HepG2 (cell line): ENCODE data around the gene CFL1. TPM values are rescaled to one million over a fixed set of nuclear protein-coding genes. Genes with fewer than 3 reads are reported as not detected.

Experiments used
- ATF3 ChIP-seq: sonication (generic); formaldehyde crosslinking; IDR thresholded peaks from 2 replicates; pipeline ENCODE4 v1.4.0; 2020; ENCODE audit warnings: missing genetic modification reagents
- ATF4 ChIP-seq, 2 experiments: fragments of 450-650 bp in 1 of 2; sonication (generic) in 1 of 2; formaldehyde crosslinking; IDR thresholded peaks; 2 replicates each; pipeline versions ENCODE4 v1.5.0 to v1.8.0; 2020 to 2022; ENCODE audit warnings: mild to moderate bottlenecking in 1 of 2, missing genetic modification reagents in 1 of 2
- CBFB ChIP-seq: sonication (generic); formaldehyde crosslinking; IDR thresholded peaks from 2 replicates; pipeline ENCODE4 v1.4.0; 2020; ENCODE audit warnings: missing genetic modification reagents
- GABPB1 ChIP-seq: IDR thresholded peaks from 2 replicates; pipeline ENCODE4 v1.6.1; 2016; ENCODE audit warnings: mild to moderate bottlenecking, missing genetic modification reagents, moderate library complexity, missing compliant biosample characterization
- HBP1 ChIP-seq: IDR thresholded peaks from 2 replicates; pipeline ENCODE4 v1.6.1; 2016; ENCODE audit warnings: low read depth, control low read depth
- HMGA1 ChIP-seq: sonication (generic); formaldehyde crosslinking; conservative IDR thresholded peaks from 2 replicates; pipeline ENCODE4 v1.4.0; 2020; ENCODE audit warnings: missing genetic modification reagents
- KLF13 ChIP-seq: sonication (generic); formaldehyde crosslinking; IDR thresholded peaks from 2 replicates; pipeline ENCODE4 v1.4.0; 2020; ENCODE audit warnings: mild to moderate bottlenecking, missing genetic modification reagents
- LCORL ChIP-seq, 2 experiments: fragments of 450-650 bp in 1 of 2; sonication (generic) in 1 of 2; formaldehyde crosslinking in 1 of 2; IDR thresholded peaks; 2 replicates each; pipeline versions ENCODE4 v1.5.0 to v1.6.1; 2017 to 2020; ENCODE audit warnings: antibody characterized with exemption in 1 of 2, missing genetic modification reagents in 1 of 2
- POGK ChIP-seq: sonication (generic); formaldehyde crosslinking; conservative IDR thresholded peaks from 2 replicates; pipeline ENCODE4 v1.8.0; 2022; ENCODE audit warnings: mild to moderate bottlenecking, moderate library complexity, missing genetic modification reagents
- POLR2AphosphoS5 ChIP-seq: IDR thresholded peaks from 2 replicates; pipeline ENCODE4 v1.6.1; 2012; ENCODE audit warnings: low read depth, low read length
- RBFOX2 ChIP-seq: fragments of 200-400 bp; formaldehyde crosslinking; IDR thresholded peaks from 2 replicates; pipeline ENCODE4 v1.6.1; 2017; ENCODE audit warnings: low read depth, mild to moderate bottlenecking, low read length
- RXRA ChIP-seq: sonication (generic); formaldehyde crosslinking; IDR thresholded peaks from 2 replicates; pipeline ENCODE4 v1.5.1; 2020; ENCODE audit warnings: missing genetic modification reagents
- SNRNP70 ChIP-seq: fragments of 200-400 bp; formaldehyde crosslinking; IDR thresholded peaks from 2 replicates; pipeline ENCODE4 v1.6.1; 2017; ENCODE audit warnings: mild to moderate bottlenecking, low read depth, low read length, moderate library complexity
- ZBTB34 ChIP-seq: sonication (generic); formaldehyde crosslinking; IDR thresholded peaks from 2 replicates; pipeline ENCODE4 v1.8.0; 2022; ENCODE audit warnings: mild to moderate bottlenecking, missing genetic modification reagents
- ZBTB38 ChIP-seq: sonication (generic); formaldehyde crosslinking; IDR thresholded peaks from 2 replicates; pipeline ENCODE4 v1.5.1; 2020; ENCODE audit warnings: mild to moderate bottlenecking, missing genetic modification reagents
- ZFY ChIP-seq: sonication (generic); formaldehyde crosslinking; IDR thresholded peaks from 2 replicates; pipeline ENCODE4 v1.4.0; 2020; ENCODE audit warnings: missing genetic modification reagents
- ZNF496 ChIP-seq: sonication (generic); formaldehyde crosslinking; IDR thresholded peaks from 2 replicates; pipeline ENCODE4 v1.8.1; 2023; ENCODE audit warnings: mild to moderate bottlenecking, moderate library complexity, missing genetic modification reagents; ENCODE audit not compliant: insufficient replicate concordance
- ZNF512B ChIP-seq: sonication (generic); formaldehyde crosslinking; IDR thresholded peaks from 2 replicates; pipeline ENCODE4 v1.5.1; 2020; ENCODE audit warnings: missing genetic modification reagents, mild to moderate bottlenecking, borderline replicate concordance
- ZNF629 ChIP-seq: sonication (generic); formaldehyde crosslinking; conservative IDR thresholded peaks from 2 replicates; pipeline ENCODE4 v1.5.0; 2020; ENCODE audit warnings: missing genetic modification reagents
- polyA plus RNA-seq, 8 experiments: library from polyadenylated mRNA; depleted of rRNA in 3 of 8; stranded (reverse) in 7 of 8; unstranded in 1 of 8; fragments of >200 nt; fragmentation: Illumina TruSeq in 4 of 8; extraction: Trizol in 4 of 8; gene quantifications; 2 replicates each; pipeline versions ENCODE4 v1.2.1 to v1.2.3, GENCODE V29; 2011 to 2016; ENCODE audit warnings: low read depth in 4 of 8, missing spikeins in 1 of 8, mixed read lengths in 1 of 8; ENCODE audit not compliant: insufficient read depth in 1 of 8
- total RNA-seq, 5 experiments: library from RNA; depleted of rRNA; stranded (reverse); fragments of >200 nt; fragmentation: Illumina TruSeq; extraction: Trizol; gene quantifications; 2 replicates each; pipeline ENCODE4 v1.2.3, GENCODE V29; 2016; ENCODE audit warnings: low read depth in 1 of 5

The CFL1 gene
- total and polyA plus RNA-seq, 2 of the 13 experiments (the other 11 are each of a cell fraction or from before 2014, with no cell fraction given) = 379 to 383 TPM

GRCh38 chr11:65817835-65818680 lies 39.9 kb downstream of the CFL1 start (continued):
- TF ChIP-seq POGK (CRISPR knock-in tag) (0 out of 2 replicates have a peak, but pooled peaks have one; percentile 33), HBP1 (CRISPR knock-in tag) (no peak), ZBTB34 (CRISPR knock-in tag) (0 out of 2 replicates have a peak, but pooled peaks have one; percentile 28), RBFOX2 (peak; percentile 61; the same call in 1 of the 2 replicates), ATF3 (CRISPR knock-in tag) (0 out of 2 replicates have a peak, but pooled peaks have one; percentile 10), RXRA (0 out of 2 replicates have a peak, but pooled peaks have one; percentile 27), LCORL (IDR thresholded peaks at IDR 0.05) (no peak), LCORL (CRISPR knock-in tag; IDR thresholded peaks at IDR 0.05) (peak; percentile 67; the same call in 1 of the 2 replicates), CBFB (0 out of 2 replicates have a peak, but pooled peaks have one; percentile 24), POLR2AphosphoS5 (peak; percentile 43), ZNF496 (CRISPR knock-in tag) (no peak), ZNF512B (CRISPR knock-in tag) (no peak), GABPB1 (CRISPR knock-in tag) (peak; percentile 76; the same call in 1 of the 2 replicates), SNRNP70 (no peak), ATF4 (CRISPR knock-in tag; IDR thresholded peaks at IDR 0.05) (no peak), KLF13 (CRISPR knock-in tag) (no peak), ZNF629 (CRISPR knock-in tag) (peak; percentile 99), ZFY (CRISPR knock-in tag) (peak; percentile 52), HMGA1 (CRISPR knock-in tag) (no peak), ZBTB38 (CRISPR knock-in tag) (peak; percentile 51; the same call in 1 of the 2 replicates)
